HG03064 (cell line): ENCODE data around the gene KRT14.
"Not testable (repeated sequence)": the region's sequence is repeated elsewhere in the genome, so short reads cannot be mapped to it uniquely, and the experiment has no call there.

Experiments used
- ATAC-seq: cut with Tn5 transposase; IDR thresholded peaks from one replicate; pipeline ENCODE4 v1.9.1; 2021; ENCODE audit warnings: low read depth; ENCODE audit not compliant: unreplicated experiment

Gene KRT14

GRCh38 chr17:41580244-41580575, 6.5 kb downstream of the KRT14 start:
- ATAC-seq: no peak

- ATAC-seq: no peak
Observed at GRCh38 chr17:41579484-41580243, 7.0 kb downstream of the KRT14 start.

GRCh38 chr17:41578971-41579370, 7.7 kb downstream of the KRT14 start:
- ATAC-seq: no peak

GRCh38 chr17:41578538-41578937, 8.2 kb downstream of the KRT14 start:
- no peak for ATAC-seq

GRCh38 chr17:41576740-41577139, 10.0 kb downstream of the KRT14 start:
- ATAC-seq: not testable (repeated sequence)

- no peak for ATAC-seq
Observed at GRCh38 chr17:41575336-41575735, 11.4 kb downstream of the KRT14 start.

- no peak for ATAC-seq
Observed at GRCh38 chr17:41571561-41572434, 14.9 kb downstream of the KRT14 start, which contains the start of gene KRT9. Gene KRT9 (minus strand): TSS chr17:41572059. CDS start chr17:41571992, 67 bp downstream.

GRCh38 chr17:41567317-41567716, 19.4 kb downstream of the KRT14 start:
- no peak for ATAC-seq

- no peak for ATAC-seq
Observed at GRCh38 chr17:41565338-41565737, 21.4 kb downstream of the KRT14 start.

- ATAC-seq: no peak
Observed at GRCh38 chr17:41563607-41564170, 23.0 kb downstream of the KRT14 start.

- no peak for ATAC-seq
Observed at GRCh38 chr17:41561554-41561953, 25.1 kb downstream of the KRT14 start.

- ATAC-seq: no peak
Observed at GRCh38 chr17:41559548-41559947, 27.1 kb downstream of the KRT14 start.

- ATAC-seq: no peak
Observed at GRCh38 chr17:41556931-41557330, 29.8 kb downstream of the KRT14 start.

- no peak for ATAC-seq
Observed at GRCh38 chr17:41556306-41556705, 30.4 kb downstream of the KRT14 start.

GRCh38 chr17:41555105-41555887, 31.4 kb downstream of the KRT14 start:
- no peak for ATAC-seq

- ATAC-seq: no peak
Observed at GRCh38 chr17:41553987-41554680, 32.6 kb downstream of the KRT14 start.

GRCh38 chr17:41553176-41553575, 33.5 kb downstream of the KRT14 start:
- ATAC-seq: no peak

GRCh38 chr17:41552455-41552854, 34.2 kb downstream of the KRT14 start:
- ATAC-seq: no peak

- no peak for ATAC-seq
Observed at GRCh38 chr17:41551365-41551764, 35.3 kb downstream of the KRT14 start.

GRCh38 chr17:41549596-41550039, 37.1 kb downstream of the KRT14 start:
- no peak for ATAC-seq
